Activated CD8-positive, alpha-beta T cell treated with anti-CD3 and anti-CD28 coated beads for 36 hours (primary cell): ENCODE data around the gene TGM6. TPM values are rescaled to one million over a fixed set of nuclear protein-coding genes. Genes with fewer than 3 reads are reported as not detected.

Experiments used
- ATAC-seq: fragments of 200-7000 bp; cut with Tn5 transposase; one replicate; pipeline ENCODE4 v1.10.0; 2021; ENCODE audit warnings: mild to moderate bottlenecking, moderate library complexity
- CTCF ChIA-PET: fragments of 350-600 bp; sonication (Branson Sonifier 250); formaldehyde crosslinking; loops from one replicate; lab custom pipeline; 2021; ENCODE audit warnings: antibody characterized with exemption; lab: Charles Lee
- POLR2A ChIA-PET: fragments of 350-600 bp; sonication (Branson Sonifier 250); formaldehyde crosslinking; loops from one replicate; lab custom pipeline; 2021; ENCODE audit warnings: antibody characterized with exemption; lab: Charles Lee
- DNase-seq: peaks from one replicate; pipeline ENCODE4 v3.0.0-alpha.2; 2020
- H3K27ac Mint-ChIP-seq: one replicate; pipeline ENCODE4 v1.8.0; 2021; ENCODE audit warnings: mild to moderate bottlenecking, mixed read lengths
- H3K27me3 Mint-ChIP-seq: one replicate; pipeline ENCODE4 v1.8.0; 2021; ENCODE audit warnings: mixed read lengths
- H3K36me3 Mint-ChIP-seq: one replicate; pipeline ENCODE4 v1.8.0; 2021; ENCODE audit warnings: low read depth, mixed read lengths
- H3K4me1 Mint-ChIP-seq: one replicate; pipeline ENCODE4 v1.8.0; 2021; ENCODE audit warnings: low read depth, mixed read lengths
- H3K4me3 Mint-ChIP-seq: one replicate; pipeline ENCODE4 v1.8.0; 2021; ENCODE audit warnings: mild to moderate bottlenecking, moderate library complexity, mixed read lengths
- H3K9me3 Mint-ChIP-seq: one replicate; pipeline ENCODE4 v1.8.0; 2021; ENCODE audit warnings: mixed read lengths
- intact Hi-C: fragments of 100-400 bp; cut with micrococcal nuclease; formaldehyde crosslinking; loops from one replicate; pipeline ENCODE4 v1.10.0; 2022
- total RNA-seq, 2 experiments: library from RNA; stranded (reverse); gene quantifications; one replicate each; pipeline ENCODE4 v1.2.3, GENCODE V29; 2021
- TF ChIP-seq, protein P1 (sequence below): fragments of 200-600 bp; IDR thresholded peaks from one replicate; pipeline ENCODE4 v1.8.0; 2022; ENCODE audit warnings: antibody characterized with exemption, mild to moderate bottlenecking

Gene TGM6
- not detected for total RNA-seq

- intact Hi-C loops = no loop called here
- Mint-ChIP-seq H3K4me3 (no peak within 1 kb of the TSS), H3K27me3 (peaks cover 9% of the 10 kb centered on the region), H3K27ac (no peak within 1 kb of the TSS), H3K4me1 (peaks cover 20% of the 10 kb centered on the region), H3K9me3 (no peaks in the 10 kb centered on the region), H3K36me3 (no peaks in the 10 kb centered on the region)
- TF ChIP-seq, protein P1, sequence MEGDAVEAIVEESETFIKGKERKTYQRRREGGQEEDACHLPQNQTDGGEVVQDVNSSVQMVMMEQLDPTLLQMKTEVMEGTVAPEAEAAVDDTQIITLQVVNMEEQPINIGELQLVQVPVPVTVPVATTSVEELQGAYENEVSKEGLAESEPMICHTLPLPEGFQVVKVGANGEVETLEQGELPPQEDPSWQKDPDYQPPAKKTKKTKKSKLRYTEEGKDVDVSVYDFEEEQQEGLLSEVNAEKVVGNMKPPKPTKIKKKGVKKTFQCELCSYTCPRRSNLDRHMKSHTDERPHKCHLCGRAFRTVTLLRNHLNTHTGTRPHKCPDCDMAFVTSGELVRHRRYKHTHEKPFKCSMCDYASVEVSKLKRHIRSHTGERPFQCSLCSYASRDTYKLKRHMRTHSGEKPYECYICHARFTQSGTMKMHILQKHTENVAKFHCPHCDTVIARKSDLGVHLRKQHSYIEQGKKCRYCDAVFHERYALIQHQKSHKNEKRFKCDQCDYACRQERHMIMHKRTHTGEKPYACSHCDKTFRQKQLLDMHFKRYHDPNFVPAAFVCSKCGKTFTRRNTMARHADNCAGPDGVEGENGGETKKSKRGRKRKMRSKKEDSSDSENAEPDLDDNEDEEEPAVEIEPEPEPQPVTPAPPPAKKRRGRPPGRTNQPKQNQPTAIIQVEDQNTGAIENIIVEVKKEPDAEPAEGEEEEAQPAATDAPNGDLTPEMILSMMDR = no peak
- ChIA-PET POLR2A (interaction anchor here (1.3 kb wide), 1 partner anchor 80 kb away, joined by 4 read pairs; no protein-coding TSS in a partner anchor), CTCF (interaction anchor here (0.7 kb wide), 1 partner anchor 141 kb away, joined by 3 read pairs; no protein-coding TSS in a partner anchor)
- DNase-seq (no peak), ATAC-seq (no peak)
Observed at GRCh38 chr20:2380601-2381000, at the start of gene TGM6. Gene TGM6 (plus strand): TSS chr20:2380901. CDS start chr20:2380969, 68 bp downstream.

DNA sequence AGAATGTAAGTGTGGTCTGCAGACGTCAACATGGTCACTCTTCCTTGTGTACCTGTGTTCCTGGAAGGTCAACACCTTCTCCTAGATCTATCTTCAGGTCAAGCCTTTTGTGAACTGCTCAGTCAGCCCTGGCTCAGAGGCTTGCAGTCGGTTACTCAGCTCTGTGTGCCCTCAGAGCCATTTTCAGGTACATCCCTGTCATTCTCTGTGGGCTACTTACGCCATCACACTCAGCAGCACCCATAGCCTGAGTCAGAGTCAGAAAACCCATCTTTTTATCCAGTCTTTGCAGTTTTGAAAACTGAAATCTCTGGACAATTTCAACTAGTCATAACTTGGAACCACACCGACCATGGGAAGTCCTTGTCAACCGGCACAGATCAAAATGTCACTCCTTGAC is 49.6 kb upstream of the TGM6 start:
- intact Hi-C loops = no loop called here
- Mint-ChIP-seq H3K36me3 (no peaks in the 10 kb centered on the region), H3K9me3 (no peaks in the 10 kb centered on the region), H3K27me3 (peaks cover 4% of the 10 kb centered on the region), H3K4me3 (no peak overlapping the region), H3K4me1 (no peaks in the 10 kb centered on the region), H3K27ac (no peak overlapping the region)
- DNase-seq (no peak), ATAC-seq (no peak)
- ChIA-PET POLR2A (no interaction called here), CTCF (no interaction called here)
- TF ChIP-seq, protein P1 = no peak

GRCh38 chr20:2331901-2332565 is 48.7 kb upstream of the TGM6 start:
- Mint-ChIP-seq H3K4me3 (no peak overlapping the region), H3K36me3 (no peaks in the 10 kb centered on the region), H3K27me3 (peaks cover 3% of the 10 kb centered on the region), H3K4me1 (no peaks in the 10 kb centered on the region), H3K27ac (no peak overlapping the region), H3K9me3 (no peaks in the 10 kb centered on the region)
- intact Hi-C loops = no loop called here
- CTCF ChIA-PET = no interaction called here
- DNase-seq (no peak), ATAC-seq (no peak)
- POLR2A ChIA-PET = no interaction called here
- TF ChIP-seq, protein P1 = no peak

- Mint-ChIP-seq H3K36me3 (no peaks in the 10 kb centered on the region), H3K27me3 (peaks cover 4% of the 10 kb centered on the region), H3K27ac (no peak overlapping the region), H3K4me1 (no peaks in the 10 kb centered on the region), H3K4me3 (no peak overlapping the region), H3K9me3 (no peaks in the 10 kb centered on the region)
- no peak for ATAC-seq
- POLR2A ChIA-PET = interaction anchor here (0.5 kb wide), 1 partner anchor 311 kb away, joined by 3 read pairs; no protein-coding TSS in a partner anchor
- intact Hi-C loops = no loop called here
- CTCF ChIA-PET = interaction anchor here (1.7 kb wide), 1 partner anchor 55 kb away, joined by 4 read pairs; no protein-coding TSS in a partner anchor
- TF ChIP-seq, protein P1 = no peak
- DNase-seq = no peak
Observed at GRCh38 chr20:2332711-2333110, 48.0 kb upstream of the TGM6 start.

- no peak for DNase-seq
- no peak for ATAC-seq
Observed at GRCh38 chr20:2333821-2334220, 46.9 kb upstream of the TGM6 start.

More at GRCh38 chr20:2333821-2334220, 46.9 kb upstream of the TGM6 start:
- H3K4me1 Mint-ChIP-seq = no peaks in the 10 kb centered on the region
- peaks cover 3% of the 10 kb centered on the region for H3K27me3 Mint-ChIP-seq
- no peak overlapping the region for H3K27ac Mint-ChIP-seq
- ChIA-PET POLR2A (no interaction called here), CTCF (interaction anchor here (1.7 kb wide), 1 partner anchor 53 kb away, joined by 4 read pairs; no protein-coding TSS in a partner anchor)
- H3K9me3 Mint-ChIP-seq = no peaks in the 10 kb centered on the region
- H3K36me3 Mint-ChIP-seq = no peaks in the 10 kb centered on the region
- TF ChIP-seq, protein P1 = no peak
- intact Hi-C loops = no loop called here
- no peak overlapping the region for H3K4me3 Mint-ChIP-seq
